MG63 (cell line): ENCODE data around the gene HOXD11. TPM values are rescaled to one million over a fixed set of nuclear protein-coding genes. Genes with fewer than 3 reads are reported as not detected.

Source experiments
- DNase-seq: peaks from one replicate; pipeline ENCODE4 v3.0.0-alpha.2; 2020
- H3K27me3 ChIP-seq: fragments of 250-450 bp; sonication (Bioruptor Pico); 2 replicates; pipeline ENCODE4 v1.5.1; 2020; ENCODE audit warnings: mild to moderate bottlenecking, moderate library complexity
- H3K36me3 ChIP-seq: fragments of 250-450 bp; sonication (Bioruptor Pico); 2 replicates; pipeline ENCODE4 v1.5.1; 2020; ENCODE audit warnings: mild to moderate bottlenecking, moderate library complexity
- H3K4me3 ChIP-seq: fragments of 250-450 bp; sonication (Bioruptor Pico); 2 replicates; pipeline ENCODE4 v1.5.1; 2020; ENCODE audit warnings: mild to moderate bottlenecking, moderate library complexity
- H3K9me3 ChIP-seq: fragments of 250-450 bp; sonication (Bioruptor Pico); 2 replicates; pipeline ENCODE4 v1.5.1; 2020; ENCODE audit warnings: mild to moderate bottlenecking, moderate library complexity
- total RNA-seq: library from RNA; depleted of rRNA; stranded (reverse); fragments of >200 nt; shearing (Covaris generic); gene quantifications from 2 replicates; pipeline ENCODE4 v1.2.3, GENCODE V29; 2014; ENCODE audit warnings: low replicate concordance

The HOXD11 gene
- total RNA-seq, 1 experiment from 2014 or later: 3.6 TPM

GRCh38 chr2:176098366-176099158 is 8.5 kb upstream of the HOXD11 start:
- DNase-seq: no peak
- Histone ChIP-seq H3K4me3 (no peak overlapping the region), H3K9me3 (no peaks in the 10 kb centered on the region), H3K36me3 (peaks cover 4% of the 10 kb centered on the region; the same call in 1 of the 2 replicates), H3K27me3 (peaks cover 2% of the 10 kb centered on the region; the same call in 1 of the 2 replicates)

DNA sequence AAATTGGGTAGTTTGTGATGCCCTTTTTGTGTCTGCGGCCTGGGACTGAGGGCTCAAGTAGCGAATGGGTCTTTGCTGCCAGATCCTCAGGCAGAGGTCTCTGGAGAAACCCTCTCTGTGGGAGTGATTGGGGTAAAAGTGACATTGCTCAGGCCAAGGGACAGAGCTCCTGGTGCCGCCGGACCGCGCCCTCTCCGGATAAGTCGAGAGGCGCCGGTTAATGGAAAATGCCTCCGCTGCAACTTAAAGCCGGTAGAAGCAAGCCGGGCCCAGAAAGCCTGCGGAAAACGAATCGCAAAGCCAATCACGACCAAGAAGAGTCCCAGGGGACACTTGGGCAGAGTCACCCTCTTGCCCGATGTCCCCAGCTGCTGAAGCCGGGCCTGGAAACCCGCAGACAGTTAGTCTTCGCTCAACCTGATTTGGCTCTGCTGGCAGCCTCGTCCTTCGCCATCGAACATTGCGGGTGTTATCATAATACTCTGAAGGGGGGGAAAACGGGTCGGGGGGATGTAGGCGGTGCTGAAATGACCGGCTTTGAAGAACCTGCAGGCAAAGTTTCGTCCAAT is 7.8 kb upstream of the HOXD11 start:
- peaks cover 2% of the 10 kb centered on the region; the same call in 1 of the 2 replicates for H3K27me3 ChIP-seq
- H3K4me3 ChIP-seq: no peak overlapping the region
- H3K9me3 ChIP-seq: no peaks in the 10 kb centered on the region
- H3K36me3 ChIP-seq: peaks cover 4% of the 10 kb centered on the region; the same call in 1 of the 2 replicates
- DNase-seq: no peak

DNA sequence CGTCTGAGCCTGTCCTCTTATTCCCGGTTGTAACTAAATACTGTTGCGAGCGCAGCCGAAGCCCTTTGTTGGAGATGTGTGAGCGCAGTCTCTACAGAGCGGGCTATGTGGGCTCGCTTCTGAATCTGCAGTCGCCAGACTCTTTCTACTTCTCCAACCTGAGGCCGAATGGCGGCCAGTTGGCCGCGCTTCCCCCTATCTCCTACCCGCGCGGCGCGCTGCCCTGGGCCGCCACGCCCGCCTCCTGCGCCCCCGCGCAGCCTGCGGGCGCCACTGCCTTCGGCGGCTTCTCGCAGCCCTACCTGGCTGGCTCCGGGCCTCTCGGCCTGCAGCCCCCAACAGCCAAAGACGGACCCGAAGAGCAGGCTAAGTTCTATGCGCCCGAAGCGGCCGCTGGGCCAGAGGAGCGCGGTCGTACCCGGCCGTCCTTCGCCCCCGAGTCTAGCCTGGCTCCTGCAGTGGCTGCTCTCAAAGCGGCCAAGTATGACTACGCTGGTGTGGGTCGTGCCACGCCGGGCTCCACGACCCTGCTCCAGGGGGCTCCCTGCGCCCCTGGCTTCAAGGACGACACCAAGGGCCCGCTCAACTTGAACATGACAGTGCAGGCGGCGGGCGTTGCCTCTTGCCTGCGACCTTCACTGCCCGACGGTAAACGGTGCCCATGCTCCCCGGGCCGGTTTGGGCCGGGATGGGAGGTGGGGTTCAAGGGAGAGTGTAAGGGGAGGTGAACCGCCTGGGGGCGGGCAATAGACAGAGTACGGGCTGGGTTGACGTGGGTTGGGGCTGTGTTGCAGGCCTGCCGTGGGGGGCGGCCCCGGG is 7.1 kb upstream of the HOXD11 start, which contains the start of gene HOXD12:
Gene HOXD12, plus strand, starts transcription at position 68 of the 819 bp plus-strand sequence. Its CDS starts 7 bp downstream, at position 75.
- H3K4me3 ChIP-seq: no peak within 1 kb of the TSS
- H3K36me3 ChIP-seq: no peaks in the 10 kb centered on the region; the same call in 1 of the 2 replicates
- H3K27me3 ChIP-seq: peaks cover 2% of the 10 kb centered on the region; the same call in 1 of the 2 replicates
- no peaks in the 10 kb centered on the region for H3K9me3 ChIP-seq
- DNase-seq: no peak

- Histone ChIP-seq H3K9me3 (no peaks in the 10 kb centered on the region), H3K36me3 (no peaks in the 10 kb centered on the region; the same call in 1 of the 2 replicates), H3K27me3 (peaks cover 2% of the 10 kb centered on the region; the same call in 1 of the 2 replicates), H3K4me3 (no peak overlapping the region)
- DNase-seq: no peak
Observed at GRCh38 chr2:176100547-176101140, 6.4 kb upstream of the HOXD11 start.

DNA sequence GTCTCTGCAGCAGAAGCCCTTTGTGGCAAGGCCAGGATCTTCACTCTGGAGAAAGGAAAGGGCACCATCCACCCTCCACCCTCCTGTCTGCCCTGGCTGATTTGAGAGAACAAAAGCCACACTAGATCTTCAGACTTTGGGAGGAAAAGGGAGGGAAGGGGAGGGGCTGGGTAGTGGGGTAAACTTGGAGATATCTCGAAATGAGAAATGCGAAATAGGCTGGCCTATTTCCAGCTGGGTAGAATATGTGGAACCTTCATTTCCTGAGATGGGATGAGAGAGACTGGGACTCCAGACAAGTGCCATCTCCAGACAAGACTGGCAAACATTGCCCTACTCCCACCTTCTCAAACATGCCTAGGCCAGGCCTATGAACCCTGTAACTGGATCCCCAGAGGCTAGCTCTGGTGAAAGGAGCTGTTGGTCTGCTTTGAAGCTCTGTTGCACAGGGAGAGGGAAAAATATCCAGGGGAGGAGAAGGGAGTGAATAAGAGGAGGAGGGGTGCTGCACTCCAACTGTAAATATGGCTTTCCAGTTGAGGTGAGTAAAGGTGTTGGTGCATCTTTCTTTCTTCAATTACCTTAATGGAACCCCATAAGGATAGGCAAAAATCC is 5.8 kb upstream of the HOXD11 start:
- DNase-seq: no peak
- H3K27me3 ChIP-seq: peaks cover 2% of the 10 kb centered on the region; the same call in 1 of the 2 replicates
- H3K4me3 ChIP-seq: no peak overlapping the region
- H3K36me3 ChIP-seq: no peaks in the 10 kb centered on the region
- no peaks in the 10 kb centered on the region for H3K9me3 ChIP-seq

DNA sequence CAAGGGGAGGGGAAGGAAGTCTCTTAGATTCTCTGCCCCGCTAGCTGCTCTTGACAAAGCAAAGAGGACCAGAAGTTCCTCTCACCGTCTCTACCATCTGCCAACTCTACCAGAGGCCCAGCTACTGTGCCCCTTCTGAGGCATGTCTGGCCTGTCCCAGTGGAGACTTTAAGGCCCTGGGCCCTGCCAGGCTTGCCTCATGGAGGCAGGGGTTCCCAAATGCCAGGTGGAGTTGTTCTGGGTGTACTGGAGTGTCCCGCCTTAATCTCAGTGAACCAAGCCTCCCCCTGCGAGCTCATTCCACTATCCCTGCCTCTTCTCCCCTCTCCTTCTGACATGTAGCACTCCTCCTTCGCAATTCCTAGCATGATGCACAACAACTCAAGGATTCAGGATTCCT is 5.2 kb upstream of the HOXD11 start:
- Histone ChIP-seq H3K36me3 (no peaks in the 10 kb centered on the region), H3K27me3 (peaks cover 2% of the 10 kb centered on the region; the same call in 1 of the 2 replicates), H3K9me3 (no peaks in the 10 kb centered on the region), H3K4me3 (no peak overlapping the region)
- no peak for DNase-seq

DNA sequence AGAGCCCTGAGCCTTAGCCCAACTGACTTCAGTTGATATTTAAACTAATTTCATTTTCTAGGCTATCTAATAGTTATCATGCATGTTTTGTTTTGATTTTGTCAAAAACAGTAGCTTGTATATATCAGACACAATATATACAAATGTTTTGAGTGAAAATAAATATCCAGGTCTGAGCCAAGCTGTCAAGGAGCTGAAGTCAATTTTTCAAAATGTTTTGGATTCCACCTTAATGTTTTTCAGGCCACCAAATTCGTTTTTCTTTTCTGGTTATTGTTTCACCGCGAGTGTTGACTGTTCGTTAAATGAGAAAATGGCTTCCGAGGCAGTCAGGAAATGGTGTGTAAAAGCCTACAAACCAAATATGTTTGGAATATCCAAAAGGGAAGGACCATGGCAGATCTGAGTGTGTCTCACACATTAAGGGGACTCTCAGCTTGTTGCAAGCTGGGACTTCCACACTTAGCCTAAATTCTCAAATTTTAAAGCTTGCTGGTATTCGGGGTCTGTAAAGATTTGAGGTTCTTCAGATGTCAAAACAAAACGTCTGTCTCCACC is 4.7 kb upstream of the HOXD11 start:
- H3K36me3 ChIP-seq: no peaks in the 10 kb centered on the region
- DNase-seq: no peak
- no peak overlapping the region for H3K4me3 ChIP-seq
- no peaks in the 10 kb centered on the region for H3K9me3 ChIP-seq
- H3K27me3 ChIP-seq: peaks cover 2% of the 10 kb centered on the region; the same call in 1 of the 2 replicates

GRCh38 chr2:176103194-176103593 is 3.9 kb upstream of the HOXD11 start:
- Histone ChIP-seq H3K9me3 (no peaks in the 10 kb centered on the region), H3K4me3 (peak overlapping the region; percentile 62), H3K36me3 (no peaks in the 10 kb centered on the region), H3K27me3 (no peaks in the 10 kb centered on the region)
- no peak for DNase-seq

- H3K4me3 ChIP-seq: peak overlapping the region; percentile 62
Observed at GRCh38 chr2:176103742-176104315, 3.3 kb upstream of the HOXD11 start.

DNA sequence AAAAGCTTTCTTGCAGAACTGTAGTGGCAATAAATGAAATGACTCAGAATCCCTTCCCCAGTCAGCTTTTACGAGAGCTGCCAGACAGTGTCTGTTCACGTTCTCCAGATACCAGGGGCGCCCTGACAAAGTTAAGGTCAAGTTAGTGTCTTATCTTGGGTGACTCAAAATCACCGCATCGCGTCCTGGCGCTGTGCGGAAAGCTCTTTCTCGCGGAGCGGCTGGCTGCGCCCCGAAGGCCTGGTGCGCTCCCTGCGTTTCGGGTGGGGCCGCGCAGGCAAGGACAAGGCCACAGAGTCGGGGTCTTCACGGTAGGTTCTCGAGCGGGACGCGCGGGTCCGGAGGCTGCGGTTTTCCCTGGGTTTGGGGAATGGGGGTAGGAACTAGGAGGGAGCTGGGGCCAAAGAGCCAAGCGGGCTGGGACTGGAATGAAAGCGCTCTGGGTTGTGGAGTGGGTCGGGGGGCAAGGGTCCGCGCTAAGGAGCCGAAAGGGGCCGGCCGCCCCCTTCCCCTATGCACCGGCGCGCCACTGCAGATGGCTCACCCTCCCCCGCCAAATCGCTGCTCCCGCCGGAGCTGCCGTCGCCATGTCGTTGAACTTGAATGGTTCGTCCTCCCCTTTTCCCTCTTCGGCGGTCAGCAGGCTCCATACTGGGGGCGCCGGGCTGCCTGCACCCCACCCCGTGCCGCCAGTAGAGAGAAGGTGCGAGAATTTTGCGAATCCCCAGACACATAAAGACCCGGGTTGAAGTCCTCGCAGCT is 2.6 kb upstream of the HOXD11 start:
- peaks cover 7% of the 10 kb centered on the region for H3K36me3 ChIP-seq
- peak; percentile 70 for DNase-seq
- no peaks in the 10 kb centered on the region for H3K27me3 ChIP-seq
- H3K9me3 ChIP-seq: no peaks in the 10 kb centered on the region
- H3K4me3 ChIP-seq: peak overlapping the region; percentile 62

More at GRCh38 chr2:176103742-176104315, 3.3 kb upstream of the HOXD11 start:
- Histone ChIP-seq H3K27me3 (no peaks in the 10 kb centered on the region), H3K36me3 (peaks cover under 1% of the 10 kb centered on the region; the same call in 1 of the 2 replicates), H3K9me3 (no peaks in the 10 kb centered on the region)
- DNase-seq: no peak

DNA sequence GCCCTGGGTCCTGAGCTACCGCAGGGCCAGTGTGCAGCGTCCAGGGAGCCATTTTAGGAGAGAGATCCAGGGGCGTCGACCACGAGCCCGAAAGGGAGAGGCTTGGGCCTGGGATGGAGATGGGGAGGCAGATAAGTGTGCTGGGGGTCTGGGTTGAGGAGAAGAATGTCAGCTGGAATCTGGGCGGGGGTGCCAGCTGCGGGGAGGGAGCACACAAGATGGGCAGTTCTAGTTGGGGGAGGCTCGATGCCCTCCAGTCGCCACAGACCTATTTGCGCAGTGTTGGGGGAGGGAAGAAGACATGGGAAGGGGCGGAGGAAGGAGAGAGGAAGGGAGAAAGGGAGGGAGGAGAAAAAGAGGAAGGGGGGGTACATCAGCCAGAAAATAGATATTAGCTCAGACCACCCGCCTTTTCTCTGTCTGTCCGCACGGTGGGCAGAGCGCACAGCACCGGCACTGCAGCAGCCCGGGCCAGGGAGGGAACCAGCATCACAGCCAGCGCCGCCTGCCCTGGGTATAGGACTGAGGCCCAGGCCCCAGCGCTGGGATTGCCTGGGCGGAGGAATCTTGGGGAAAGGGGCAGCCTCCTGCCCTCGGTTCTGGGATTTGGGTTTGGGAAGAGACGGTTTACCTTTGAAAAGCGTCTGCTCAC is 1.9 kb upstream of the HOXD11 start:
- H3K9me3 ChIP-seq: no peaks in the 10 kb centered on the region
- peak overlapping the region; percentile 62 for H3K4me3 ChIP-seq
- peaks cover 8% of the 10 kb centered on the region for H3K36me3 ChIP-seq
- DNase-seq: peak; percentile 56
- H3K27me3 ChIP-seq: no peaks in the 10 kb centered on the region

GRCh38 chr2:176105730-176106580 is 1.1 kb upstream of the HOXD11 start:
- no peak for DNase-seq
- H3K36me3 ChIP-seq: peaks cover 9% of the 10 kb centered on the region
- H3K9me3 ChIP-seq: no peaks in the 10 kb centered on the region
- H3K27me3 ChIP-seq: no peaks in the 10 kb centered on the region
- H3K4me3 ChIP-seq: peak overlapping the region; percentile 62

- H3K27me3 ChIP-seq: no peaks in the 10 kb centered on the region
Observed at GRCh38 chr2:176107731-176108181, 676 bp downstream of the HOXD11 start.

More at GRCh38 chr2:176107731-176108181, 676 bp downstream of the HOXD11 start:
- H3K9me3 ChIP-seq: no peaks in the 10 kb centered on the region
- H3K4me3 ChIP-seq: peak overlapping the region; percentile 30
- peaks cover 20% of the 10 kb centered on the region for H3K36me3 ChIP-seq
- DNase-seq: peak; percentile 35
